Subcutaneous abdominal adipose tissue (tissue), 5 donors: ENCODE measurements around the gene GMDS.

Source experiments
- H3K27ac ChIP-seq: one replicate; pipeline ENCODE4 v1.7.0; 2013; ENCODE audit warnings: low read depth, mild to moderate bottlenecking, inconsistent platforms, low read length, moderate library complexity
- H3K27me3 ChIP-seq, 5 donors: one replicate each; pipeline ENCODE4 v1.7.0; 2013; ENCODE audit warnings: low read length in 5 of 5, inconsistent platforms in 1 of 5; ENCODE audit not compliant: control insufficient read depth in 5 of 5, insufficient read depth in 4 of 5
- H3K36me3 ChIP-seq, 5 donors: one replicate each; pipeline ENCODE4 v1.7.0; 2013; ENCODE audit warnings: low read length in 5 of 5; ENCODE audit not compliant: control insufficient read depth in 5 of 5, insufficient read depth in 5 of 5
- H3K4me1 ChIP-seq, 5 donors: one replicate each; pipeline ENCODE4 v1.7.0; 2013; ENCODE audit warnings: low read length in 5 of 5, mild to moderate bottlenecking in 3 of 5, moderate library complexity in 1 of 5; ENCODE audit not compliant: control insufficient read depth in 5 of 5, insufficient read depth in 5 of 5
- H3K4me3 ChIP-seq, 5 donors: one replicate each; pipeline ENCODE4 v1.7.0; 2013; ENCODE audit warnings: low read length in 5 of 5, low read depth in 1 of 5
- H3K9ac ChIP-seq, 5 donors: one replicate each; pipeline ENCODE4 v1.7.0; 2013; ENCODE audit warnings: low read length in 5 of 5, mild to moderate bottlenecking in 4 of 5, moderate library complexity in 3 of 5
- H3K9me3 ChIP-seq, 5 donors: one replicate each; pipeline ENCODE4 v1.7.0; 2013; ENCODE audit warnings: low read length in 5 of 5; ENCODE audit not compliant: control insufficient read depth in 5 of 5
- donor health status: healthy.
- donor health status: healthy.
- donor health status: healthy.
- donor health status: healthy.
- donor health status: healthy.

GMDS gene

GRCh38 chr6:1997702-1998101, 247.7 kb downstream of the GMDS start:
- no peak overlapping the region for H3K9ac ChIP-seq
- no peak overlapping the region for H3K4me3 ChIP-seq
- H3K36me3 ChIP-seq = no peaks in the 10 kb centered on the region
- H3K9me3 ChIP-seq = peaks cover 0 to 6% (median 0%) of the 10 kb centered on the region in 5 donors
- no peak overlapping the region for H3K27ac ChIP-seq
- H3K27me3 ChIP-seq = no peaks in the 10 kb centered on the region
- H3K4me1 ChIP-seq = no peaks in the 10 kb centered on the region

GRCh38 chr6:1995636-1996035, 249.8 kb downstream of the GMDS start:
- Histone ChIP-seq H3K27ac (no peak overlapping the region), H3K4me3 (no peak overlapping the region), H3K36me3 (no peaks in the 10 kb centered on the region), H3K9ac (no peak overlapping the region), H3K9me3 (peaks cover 0 to 2% (median 0%) of the 10 kb centered on the region in 5 donors), H3K4me1 (no peaks in the 10 kb centered on the region), H3K27me3 (no peaks in the 10 kb centered on the region)

GRCh38 chr6:1993042-1993441, 252.4 kb downstream of the GMDS start:
- H3K27ac ChIP-seq = no peak overlapping the region
- no peaks in the 10 kb centered on the region for H3K27me3 ChIP-seq
- no peak overlapping the region for H3K9ac ChIP-seq
- H3K4me3 ChIP-seq = no peak overlapping the region
- no peaks in the 10 kb centered on the region for H3K4me1 ChIP-seq
- H3K9me3 ChIP-seq = no peaks in the 10 kb centered on the region
- no peaks in the 10 kb centered on the region for H3K36me3 ChIP-seq

DNA sequence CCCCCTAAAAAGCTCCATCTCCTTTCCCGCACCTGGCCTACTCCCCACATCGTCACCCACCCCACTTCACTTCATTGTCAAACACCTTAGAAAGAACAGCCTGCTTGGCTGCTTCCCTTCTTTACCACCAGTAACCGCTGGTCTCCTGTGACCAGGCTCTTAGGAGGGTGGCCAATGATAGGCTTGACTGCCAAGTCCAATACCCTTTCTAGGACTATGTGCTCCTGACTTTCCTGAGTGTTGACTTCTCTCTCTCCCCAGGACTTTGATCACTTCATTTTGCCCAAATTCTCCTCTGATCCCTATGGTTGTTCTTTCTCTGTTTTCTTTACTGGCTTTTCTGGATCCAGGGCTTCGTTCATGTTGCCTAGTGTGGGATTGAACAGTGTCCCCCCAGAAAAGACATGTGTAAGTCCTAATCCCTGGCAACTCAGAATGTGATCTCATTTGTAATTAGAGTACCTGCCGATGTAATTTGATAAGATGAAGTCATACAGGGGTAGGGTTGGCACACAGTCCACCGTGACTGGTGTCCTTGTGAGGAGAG, 254.0 kb downstream of the GMDS start:
- Histone ChIP-seq H3K36me3 (no peaks in the 10 kb centered on the region), H3K9ac (no peak overlapping the region), H3K9me3 (no peaks in the 10 kb centered on the region), H3K4me1 (no peaks in the 10 kb centered on the region), H3K27me3 (no peaks in the 10 kb centered on the region), H3K27ac (no peak overlapping the region), H3K4me3 (no peak overlapping the region)

DNA sequence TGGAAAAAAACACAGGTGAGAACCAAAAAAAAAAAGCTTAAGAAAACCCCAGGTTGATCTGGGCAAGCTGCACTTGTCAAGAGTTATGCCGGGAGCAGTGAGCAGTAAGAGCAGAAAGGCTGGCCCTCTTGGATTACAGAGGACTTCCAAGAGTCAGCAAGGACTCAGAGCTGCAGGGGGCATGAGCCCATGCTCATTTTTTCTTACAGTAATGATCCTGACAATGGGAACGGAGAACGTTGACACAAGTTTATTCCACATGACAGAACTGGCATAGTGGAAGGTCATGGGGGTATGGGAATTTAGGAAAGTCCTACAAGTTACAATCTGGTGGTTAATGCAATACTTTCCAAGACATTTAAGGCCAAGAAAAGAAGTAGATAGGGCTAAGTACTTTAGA, 256.6 kb downstream of the GMDS start:
- no peaks in the 10 kb centered on the region for H3K4me1 ChIP-seq
- H3K27ac ChIP-seq = no peak overlapping the region
- H3K4me3 ChIP-seq = no peak overlapping the region
- H3K9me3 ChIP-seq = peaks cover 0 to 6% (median 2%) of the 10 kb centered on the region in 5 donors
- H3K36me3 ChIP-seq = no peaks in the 10 kb centered on the region
- H3K27me3 ChIP-seq = no peaks in the 10 kb centered on the region
- no peak overlapping the region for H3K9ac ChIP-seq

GRCh38 chr6:1987640-1988039, 257.8 kb downstream of the GMDS start:
- no peak overlapping the region for H3K9ac ChIP-seq
- no peak overlapping the region for H3K4me3 ChIP-seq
- no peaks in the 10 kb centered on the region for H3K4me1 ChIP-seq
- H3K9me3 ChIP-seq = peaks cover 0 to 10% (median 4%) of the 10 kb centered on the region in 5 donors
- H3K27ac ChIP-seq = no peak overlapping the region
- H3K27me3 ChIP-seq = no peaks in the 10 kb centered on the region
- H3K36me3 ChIP-seq = no peaks in the 10 kb centered on the region

DNA sequence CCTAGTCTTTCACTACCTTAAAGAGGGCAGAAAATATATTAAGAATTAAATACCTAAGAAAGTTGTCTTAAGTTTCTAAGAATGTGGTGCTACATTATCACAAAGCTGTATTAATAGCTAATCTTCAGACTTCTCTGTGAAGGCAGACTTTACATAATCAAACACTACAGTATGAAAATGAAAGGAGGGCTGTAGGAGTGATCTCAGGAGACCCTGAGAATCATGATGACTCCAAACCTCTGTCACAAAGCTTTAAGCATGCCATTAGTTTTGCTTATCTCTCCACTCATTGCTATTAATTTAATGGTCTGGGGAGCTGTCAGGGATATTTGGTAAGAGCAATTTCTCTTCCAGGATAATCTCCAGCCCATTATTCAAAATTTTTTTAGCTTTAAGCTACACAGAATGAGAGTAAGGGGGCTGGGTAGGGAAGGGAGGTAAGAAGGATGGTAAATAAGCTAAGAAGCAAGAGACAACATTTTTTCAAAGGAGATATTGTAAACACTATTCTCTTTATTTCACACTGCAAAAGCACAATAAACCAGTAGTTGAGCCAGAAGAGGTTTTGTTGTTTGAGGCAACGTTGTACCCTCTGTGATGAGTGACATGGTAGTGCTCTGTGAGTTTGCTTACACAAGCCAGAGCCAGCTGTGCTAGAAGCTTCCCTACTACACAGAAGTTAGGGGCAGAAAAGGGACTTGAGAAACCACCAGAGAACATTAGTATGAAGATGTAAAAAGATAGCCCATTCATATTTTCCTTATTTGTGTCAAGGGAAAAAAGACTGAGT, 258.8 kb downstream of the GMDS start:
- no peak overlapping the region for H3K4me3 ChIP-seq
- no peaks in the 10 kb centered on the region for H3K4me1 ChIP-seq
- no peak overlapping the region for H3K9ac ChIP-seq

GRCh38 chr6:1984346-1984994, 260.9 kb downstream of the GMDS start:
- Histone ChIP-seq H3K9me3 (peaks cover 0 to 19% (median 11%) of the 10 kb centered on the region in 5 donors), H3K4me1 (no peaks in the 10 kb centered on the region), H3K27ac (no peak overlapping the region)

More for the DNA sequence above, 258.8 kb downstream of the GMDS start:
- H3K27ac ChIP-seq = no peak overlapping the region
- peaks cover 0 to 11% (median 4%) of the 10 kb centered on the region in 5 donors for H3K9me3 ChIP-seq
- no peaks in the 10 kb centered on the region for H3K36me3 ChIP-seq
- H3K27me3 ChIP-seq = no peaks in the 10 kb centered on the region

GRCh38 chr6:1983850-1984249, 261.6 kb downstream of the GMDS start:
- H3K36me3 ChIP-seq = no peaks in the 10 kb centered on the region
- H3K4me3 ChIP-seq = no peak overlapping the region
- H3K27me3 ChIP-seq = no peaks in the 10 kb centered on the region
- no peaks in the 10 kb centered on the region for H3K4me1 ChIP-seq
- no peak overlapping the region for H3K9ac ChIP-seq
- H3K9me3 ChIP-seq = peaks cover 0 to 19% (median 11%) of the 10 kb centered on the region in 5 donors
- H3K27ac ChIP-seq = no peak overlapping the region

More at GRCh38 chr6:1984346-1984994, 260.9 kb downstream of the GMDS start:
- Histone ChIP-seq H3K4me3 (no peak overlapping the region), H3K36me3 (no peaks in the 10 kb centered on the region), H3K27me3 (no peaks in the 10 kb centered on the region), H3K9ac (no peak overlapping the region)

- H3K36me3 ChIP-seq = no peaks in the 10 kb centered on the region
- no peaks in the 10 kb centered on the region for H3K9me3 ChIP-seq
- H3K9ac ChIP-seq = no peak overlapping the region
- no peak overlapping the region for H3K4me3 ChIP-seq
- no peak overlapping the region for H3K27ac ChIP-seq
- H3K27me3 ChIP-seq = no peaks in the 10 kb centered on the region
- H3K4me1 ChIP-seq = peaks cover 0 to 8% (median 0%) of the 10 kb centered on the region in 5 donors
Measured at GRCh38 chr6:1972962-1973361, 272.4 kb downstream of the GMDS start.
